Smooth muscle cell of the brain vasculature (primary cell): ENCODE data around the gene HOXA2.

Experiments
- DNase-seq: peaks from one replicate; pipeline ENCODE4 v3.0.0-alpha.2; 2012; ENCODE audit warnings: low read depth, low spot score

The HOXA2 gene

GRCh38 chr7:27078616-27079233 lies 23.8 kb downstream of the HOXA2 start:
- DNase-seq = no peak

GRCh38 chr7:27073076-27073475 lies 29.4 kb downstream of the HOXA2 start:
- DNase-seq = no peak

GRCh38 chr7:27071622-27072390 lies 30.7 kb downstream of the HOXA2 start:
- DNase-seq = no peak

GRCh38 chr7:27068259-27068658 lies 34.2 kb downstream of the HOXA2 start:
- DNase-seq = no peak

- no peak for DNase-seq
Observed at GRCh38 chr7:27066148-27066547, 36.3 kb downstream of the HOXA2 start.

- DNase-seq = no peak
Observed at GRCh38 chr7:27065709-27066108, 36.8 kb downstream of the HOXA2 start.

GRCh38 chr7:27064661-27065060 lies 37.8 kb downstream of the HOXA2 start:
- no peak for DNase-seq

- no peak for DNase-seq
Observed at GRCh38 chr7:27064159-27064558, 38.3 kb downstream of the HOXA2 start.

GRCh38 chr7:27062946-27063345 lies 39.5 kb downstream of the HOXA2 start:
- no peak for DNase-seq

GRCh38 chr7:27053153-27053552 lies 49.3 kb downstream of the HOXA2 start:
- no peak for DNase-seq

- DNase-seq = no peak
Observed at GRCh38 chr7:27051451-27051850, 51.0 kb downstream of the HOXA2 start.
